Measurements from ENCODE around the gene PRELP. TPM values are rescaled to one million over a fixed set of nuclear protein-coding genes. Genes with fewer than 3 reads are reported as not detected.

PRELP gene
- total and polyA plus RNA-seq, 2 of the 8 experiments (the other 6 are each of a cell fraction or from before 2014, with no cell fraction given): 0.13 to 0.23 TPM

DNA sequence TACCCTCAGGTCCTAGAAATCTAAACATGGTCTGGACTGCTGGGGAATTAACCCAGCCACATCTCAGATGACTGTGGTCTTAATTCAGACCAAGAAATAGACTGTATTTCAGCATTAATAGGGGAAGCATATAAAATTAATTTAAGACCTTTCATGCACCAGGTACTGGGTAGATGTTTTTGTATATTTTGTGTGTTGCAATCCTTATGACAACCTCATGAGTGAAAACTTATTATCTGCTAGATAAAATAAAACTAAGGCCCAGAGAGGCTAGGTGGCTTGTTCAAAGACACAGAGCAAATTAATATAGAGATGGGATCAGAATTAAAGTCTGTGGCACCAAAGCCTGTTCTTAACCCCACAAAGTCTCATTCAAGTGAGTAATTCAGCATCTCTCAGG lies 58.4 kb downstream of the PRELP start:
- Histone ChIP-seq H4K5ac (ENCODE audit: insufficient read length, low read depth, low read length) (no peak overlapping the region), H3K79me2 (ENCODE audit: control insufficient read depth in 1 of 2, insufficient read depth in 2 of 2, low read length in 2 of 2) (no peaks in the 10 kb centered on the region), H3K27ac (ENCODE audit: low read depth, low read length) (no peak overlapping the region), H3K4ac (replicated peaks; ENCODE audit: insufficient read length, low read depth, low read length) (no peak overlapping the region), H2BK120ac (replicated peaks; ENCODE audit: low read depth, low read length) (no peak overlapping the region), H2BK12ac (ENCODE audit: low read depth, low read length) (no peak overlapping the region), H3K4me1 (replicated peaks in 1 of 4; ENCODE audit: control insufficient read depth in 3 of 4, insufficient read depth in 4 of 4, low read length in 3 of 4) (no peaks in the 10 kb centered on the region), H2BK5ac (ENCODE audit: low read depth, low read length) (no peak overlapping the region), H2BK20ac (ENCODE audit: low read length) (no peak overlapping the region), H3K27me3 (replicated peaks in 1 of 4; ENCODE audit: control insufficient read depth in 3 of 4, extremely low read depth in 1 of 4, insufficient read depth in 3 of 4, low read length in 3 of 4) (no peaks in the 10 kb centered on the region), H3K23ac (ENCODE audit: insufficient read length) (no peak overlapping the region), H3K14ac (ENCODE audit: insufficient read length) (no peak overlapping the region), H3K4me2 (ENCODE audit: insufficient read depth in 1 of 2, low read depth in 2 of 2, low read length in 2 of 2) (no peak overlapping the region), H3K56ac (replicated peaks; ENCODE audit: insufficient read length, low read depth, low read length) (no peak overlapping the region), H3K4me3 (ENCODE audit: extremely low read depth in 1 of 4, insufficient read depth in 2 of 4, low read depth in 3 of 4, low read length in 4 of 4) (no peak overlapping the region), H2AFZ (ENCODE audit: low read length) (no peak overlapping the region), H4K20me1 (replicated peaks in 1 of 2; ENCODE audit: control insufficient read depth in 1 of 2, insufficient read depth in 2 of 2, low read length in 2 of 2) (no peaks in the 10 kb centered on the region), H2BK15ac (ENCODE audit: low read length) (no peak overlapping the region), H4K91ac (replicated peaks; ENCODE audit: insufficient read length, low read length) (no peak overlapping the region), H3K36me3 (ENCODE audit: control insufficient read depth in 2 of 4, insufficient read depth in 4 of 4, low read length in 3 of 4) (no peaks in the 10 kb centered on the region), H3K79me1 (ENCODE audit: low read depth, low read length) (no peaks in the 10 kb centered on the region), H2AK5ac (ENCODE audit: low read depth, low read length) (no peak overlapping the region), H3K9me3 (ENCODE audit: insufficient read depth in 2 of 2, low read depth in 1 of 2, low read length in 1 of 2) (no peaks in the 10 kb centered on the region), H3K18ac (ENCODE audit: extremely low read depth, low read length) (no peak overlapping the region), H4K8ac (ENCODE audit: extremely low read depth, insufficient read depth, low read length) (no peak overlapping the region), H3K9ac (replicated peaks in 1 of 4; ENCODE audit: extremely low read depth in 1 of 4, low read depth in 3 of 4, low read length in 3 of 4) (no peak overlapping the region), H3K23me2 (ENCODE audit: low read depth, low read length) (no peaks in the 10 kb centered on the region; the same call in 1 of the 2 replicates)
- POLR2A ChIA-PET (ENCODE audit: partially characterized antibody): no interaction called here
- FAIRE-seq (no peak), DNase-seq (ENCODE audit: low read depth in 1 of 2, low spot score in 2 of 2) (no peak)
- CTCF ChIA-PET (ENCODE audit: partially characterized antibody): interaction anchor here (1.0 kb wide), 2 partner anchors 12 to 22 kb away, joined by 3 to 4 read pairs; no protein-coding TSS in a partner anchor
- TF ChIP-seq FOSL1 (IDR thresholded peaks at IDR 0.05; ENCODE audit: insufficient read depth, low read depth, low read length) (no peak), NRF1 (IDR thresholded peaks at IDR 0.05; ENCODE audit: low read depth, low read length) (no peak), SAP30 (IDR thresholded peaks at IDR 0.05; ENCODE audit: insufficient read depth, insufficient replicate concordance, low read length) (no peak), SRF (IDR thresholded peaks at IDR 0.05; ENCODE audit: low read depth, low read length) (no peak), JUND (IDR thresholded peaks at IDR 0.05; ENCODE audit: low read length) (no peak), EZH2 (IDR thresholded peaks at IDR 0.05; ENCODE audit: low read depth, low read length, severe bottlenecking) (no peak), SUZ12 (IDR thresholded peaks at IDR 0.05; ENCODE audit: low read length) (no peak), SIN3A (conservative IDR thresholded peaks at IDR 0.05 in 1 of 2, IDR thresholded peaks at IDR 0.05 in 1 of 2; ENCODE audit: low read depth in 1 of 2, low read length in 2 of 2) (no peak), POLR2A (IDR thresholded peaks at IDR 0.05; ENCODE audit: control extremely low read depth in 1 of 2, low read depth in 2 of 2, low read length in 2 of 2) (no peak), MAFK (IDR thresholded peaks at IDR 0.05; ENCODE audit: low read depth, low read length) (no peak), CREB1 (IDR thresholded peaks at IDR 0.05) (no peak), CBX8 (IDR thresholded peaks at IDR 0.05; ENCODE audit: borderline replicate concordance, low read depth, low read length) (no peak), HDAC2 (IDR thresholded peaks at IDR 0.05; ENCODE audit: borderline replicate concordance in 1 of 2, low read depth in 2 of 2, low read length in 2 of 2) (no peak)
- TF ChIP-seq, protein P1, sequence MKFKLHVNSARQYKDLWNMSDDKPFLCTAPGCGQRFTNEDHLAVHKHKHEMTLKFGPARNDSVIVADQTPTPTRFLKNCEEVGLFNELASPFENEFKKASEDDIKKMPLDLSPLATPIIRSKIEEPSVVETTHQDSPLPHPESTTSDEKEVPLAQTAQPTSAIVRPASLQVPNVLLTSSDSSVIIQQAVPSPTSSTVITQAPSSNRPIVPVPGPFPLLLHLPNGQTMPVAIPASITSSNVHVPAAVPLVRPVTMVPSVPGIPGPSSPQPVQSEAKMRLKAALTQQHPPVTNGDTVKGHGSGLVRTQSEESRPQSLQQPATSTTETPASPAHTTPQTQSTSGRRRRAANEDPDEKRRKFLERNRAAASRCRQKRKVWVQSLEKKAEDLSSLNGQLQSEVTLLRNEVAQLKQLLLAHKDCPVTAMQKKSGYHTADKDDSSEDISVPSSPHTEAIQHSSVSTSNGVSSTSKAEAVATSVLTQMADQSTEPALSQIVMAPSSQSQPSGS (IDR thresholded peaks at IDR 0.05; ENCODE audit: low read length): no peak
